HG03135 (cell line): ENCODE data around the gene SEZ6L.

ENCODE experiments used
- ATAC-seq: cut with Tn5 transposase; IDR thresholded peaks from one replicate; pipeline ENCODE4 v1.9.1; 2021; ENCODE audit warnings: mild to moderate bottlenecking, moderate library complexity; ENCODE audit not compliant: unreplicated experiment

Gene SEZ6L

GRCh38 chr22:26414347-26414746 lies 245.1 kb downstream of the SEZ6L start:
- no peak for ATAC-seq

DNA sequence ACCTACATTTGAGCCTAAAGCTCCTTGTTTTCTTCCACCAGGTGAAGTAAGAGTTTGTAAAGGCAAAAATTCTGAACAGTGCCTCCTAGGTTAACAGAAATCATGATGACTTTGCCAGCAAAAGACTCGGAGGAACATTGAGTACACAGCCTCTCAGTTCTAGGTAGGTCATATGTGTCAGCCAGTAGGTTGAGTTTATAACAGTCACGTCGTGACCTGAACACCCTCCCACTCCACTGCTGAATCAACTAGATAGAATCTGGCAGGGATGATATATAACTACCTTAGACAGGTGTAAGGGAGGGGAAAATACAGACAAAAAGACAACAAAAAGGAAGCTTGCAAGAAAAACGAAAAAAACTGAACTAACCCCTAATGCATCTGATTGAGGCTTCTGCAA lies 247.0 kb downstream of the SEZ6L start:
- no peak for ATAC-seq

- no peak for ATAC-seq
These were observed 247.5 kb downstream of the SEZ6L start for GRCh38 chr22:26416670-26417276.

GRCh38 chr22:26417406-26417805 lies 248.1 kb downstream of the SEZ6L start:
- no peak for ATAC-seq

DNA sequence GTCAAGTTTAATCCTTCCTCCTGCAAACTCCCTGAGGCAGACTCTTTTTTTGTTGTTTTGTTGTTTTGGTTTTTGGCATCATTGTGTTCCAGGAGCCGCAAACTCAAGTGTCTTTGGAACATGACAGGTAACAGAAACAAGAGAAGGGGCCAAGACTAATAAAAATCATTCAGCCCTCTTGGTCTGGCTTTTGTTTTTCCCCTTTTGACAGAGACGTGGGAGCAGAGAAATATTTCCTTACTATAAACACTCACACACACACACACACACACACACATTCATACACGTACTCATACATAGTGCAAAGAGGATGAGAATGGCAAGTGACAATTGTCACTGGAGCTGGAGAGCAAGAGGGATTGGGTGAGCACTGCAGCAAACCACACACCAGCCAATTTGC lies 249.4 kb downstream of the SEZ6L start:
- no peak for ATAC-seq

GRCh38 chr22:26426924-26427323 lies 257.7 kb downstream of the SEZ6L start:
- ATAC-seq, result no peak

DNA sequence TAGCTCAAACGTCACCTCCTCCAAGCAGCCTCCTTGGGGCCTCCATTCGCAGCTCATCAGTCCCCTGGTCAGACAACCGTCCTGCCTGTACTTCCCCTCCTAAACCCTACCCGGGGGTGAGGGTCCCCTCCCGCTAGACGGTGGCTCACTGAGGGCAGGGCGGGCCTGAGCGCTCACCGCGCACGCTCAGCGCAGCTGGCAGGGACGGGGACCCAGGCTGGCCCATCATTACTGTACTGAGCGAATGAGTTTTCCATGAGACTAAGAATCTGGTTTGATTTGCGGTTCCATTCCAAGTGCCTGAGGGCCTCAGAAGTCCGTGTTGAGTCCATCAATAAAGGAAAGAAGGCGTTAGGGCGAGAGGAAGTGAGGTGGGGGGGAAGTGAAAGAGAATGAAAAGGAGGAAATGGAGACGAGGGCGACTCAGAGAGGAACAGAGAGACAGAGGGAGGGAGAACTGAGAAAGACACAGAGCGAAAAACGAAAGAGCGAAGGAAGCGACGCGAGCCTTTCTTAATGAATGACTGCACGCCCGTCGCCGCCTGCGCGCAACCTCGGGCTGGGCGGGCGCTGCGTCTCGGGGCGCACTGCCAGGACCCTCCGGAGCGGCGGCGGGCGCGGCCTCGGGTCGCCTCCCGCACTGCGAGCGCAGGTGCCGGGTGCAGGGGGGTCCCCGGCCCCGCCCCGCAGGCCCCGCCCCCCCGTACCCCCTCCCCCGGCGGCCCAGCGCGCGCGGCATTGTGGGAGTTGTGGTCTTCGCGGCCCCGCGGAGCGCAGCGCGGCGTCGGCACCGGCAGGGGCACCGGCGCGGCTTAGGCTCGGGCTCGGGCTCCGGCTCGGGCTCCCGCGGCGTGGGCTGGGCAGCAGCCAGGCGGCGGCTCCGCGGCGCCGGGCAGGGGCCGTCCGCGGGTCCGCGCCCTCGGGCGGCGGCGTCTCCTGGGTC lies 259.5 kb downstream of the SEZ6L start, which contains the start of gene ASPHD2:
TSS of gene ASPHD2 (plus strand) at position 746 of the 943 bp plus-strand sequence. CDS start 4,356 bp downstream, outside the sequence.
- ATAC-seq, result peak; percentile 78

GRCh38 chr22:26429458-26430286 lies 260.4 kb downstream of the SEZ6L start:
- ATAC-seq, result peak; percentile 19

DNA sequence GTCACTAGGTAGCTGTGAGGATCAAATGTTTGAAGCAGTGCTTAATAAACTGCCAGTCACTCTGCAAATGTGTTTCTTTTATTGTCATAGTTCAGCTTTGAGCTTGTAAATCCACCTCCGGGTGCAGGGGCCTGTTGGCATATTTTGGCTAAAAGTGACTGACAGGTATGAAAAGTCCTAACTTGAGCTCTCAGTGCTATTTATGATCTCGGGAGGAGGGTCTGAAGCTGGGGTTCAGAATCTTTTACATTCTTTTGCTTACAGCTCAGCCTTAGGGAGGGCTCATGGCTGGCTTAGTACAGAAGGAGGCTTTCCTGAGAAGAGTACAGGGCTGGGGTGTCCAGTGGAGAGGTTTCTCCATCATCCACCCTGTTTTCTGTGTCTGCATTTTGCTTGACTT lies 261.3 kb downstream of the SEZ6L start:
- ATAC-seq, result no peak

GRCh38 chr22:26431261-26431995 lies 262.2 kb downstream of the SEZ6L start:
- ATAC-seq, result no peak

GRCh38 chr22:26432619-26433311 lies 263.5 kb downstream of the SEZ6L start:
- ATAC-seq, result no peak
